Measurements from ENCODE around the gene SEPTIN5. TPM values are rescaled to one million over a fixed set of nuclear protein-coding genes. Genes with fewer than 3 reads are reported as not detected.

Gene SEPTIN5
- polyA plus RNA-seq, 5 donors = 51.6 to 77.5 (median 64.8) TPM

Other genes starting within 250 kb of the SEPTIN5 start
- gene UFD1, start 235.3 kb upstream of the SEPTIN5 start, polyA plus RNA-seq (ENCODE audit: insufficient read depth in 1 of 5, insufficient read length in 5 of 5, low replicate concordance in 1 of 5) = 10 to 100 TPM; 58.6 to 76.8 (median 66.4) TPM
- 10 to 100 TPM in 4 of 5 donors, 1 to 10 TPM in 1; 10.0 to 24.7 (median 18.3) TPM for gene CDC45, start 234.6 kb upstream of the SEPTIN5 start, polyA plus RNA-seq (ENCODE audit: insufficient read depth in 1 of 5, insufficient read length in 5 of 5, low replicate concordance in 1 of 5)
- gene CLDN5, start 190.1 kb upstream of the SEPTIN5 start, polyA plus RNA-seq (ENCODE audit: insufficient read depth in 1 of 5, insufficient read length in 5 of 5, low replicate concordance in 1 of 5) = 100 to 1,000 TPM in 1 of 5 donors, 10 to 100 TPM in 4; 40.8 to 111 (median 60.9) TPM
- 10 to 100 TPM in 1 of 5 donors, 1 to 10 TPM in 4; 5.5 to 14.0 (median 6.0) TPM for gene GP1BB, start 9.0 kb downstream of the SEPTIN5 start, polyA plus RNA-seq (ENCODE audit: insufficient read depth in 1 of 5, insufficient read length in 5 of 5, low replicate concordance in 1 of 5)
- 10 to 100 TPM in 2 of 5 donors, 1 to 10 TPM in 3; 6.9 to 16.8 (median 8.5) TPM for gene TBX1, start 46.3 kb downstream of the SEPTIN5 start, polyA plus RNA-seq (ENCODE audit: insufficient read depth in 1 of 5, insufficient read length in 5 of 5, low replicate concordance in 1 of 5)
- 1 to 10 TPM; 2.7 to 6.4 (median 6.1) TPM for gene GNB1L, start 140.4 kb downstream of the SEPTIN5 start, polyA plus RNA-seq (ENCODE audit: insufficient read depth in 1 of 5, insufficient read length in 5 of 5, low replicate concordance in 1 of 5)
- 10 to 100 TPM; 16.6 to 31.6 (median 29.9) TPM for gene RTL10, start 140.4 kb downstream of the SEPTIN5 start, polyA plus RNA-seq (ENCODE audit: insufficient read depth in 1 of 5, insufficient read length in 5 of 5, low replicate concordance in 1 of 5)
- gene COMT, start 227.3 kb downstream of the SEPTIN5 start, polyA plus RNA-seq (ENCODE audit: insufficient read depth in 1 of 5, insufficient read length in 5 of 5, low replicate concordance in 1 of 5) = 100 to 1,000 TPM in 2 of 5 donors, 10 to 100 TPM in 3; 60.9 to 134 (median 85.5) TPM
- gene TXNRD2, start 227.3 kb downstream of the SEPTIN5 start, polyA plus RNA-seq (ENCODE audit: insufficient read depth in 1 of 5, insufficient read length in 5 of 5, low replicate concordance in 1 of 5) = 10 to 100 TPM; 15.4 to 21.5 (median 19.1) TPM